Measurements from ENCODE around the gene KRTAP9-7.
"Not testable (repeated sequence)": the region's sequence is repeated elsewhere in the genome, so short reads cannot be mapped to it uniquely, and the experiment has no call there.

Gene KRTAP9-7

DNA sequence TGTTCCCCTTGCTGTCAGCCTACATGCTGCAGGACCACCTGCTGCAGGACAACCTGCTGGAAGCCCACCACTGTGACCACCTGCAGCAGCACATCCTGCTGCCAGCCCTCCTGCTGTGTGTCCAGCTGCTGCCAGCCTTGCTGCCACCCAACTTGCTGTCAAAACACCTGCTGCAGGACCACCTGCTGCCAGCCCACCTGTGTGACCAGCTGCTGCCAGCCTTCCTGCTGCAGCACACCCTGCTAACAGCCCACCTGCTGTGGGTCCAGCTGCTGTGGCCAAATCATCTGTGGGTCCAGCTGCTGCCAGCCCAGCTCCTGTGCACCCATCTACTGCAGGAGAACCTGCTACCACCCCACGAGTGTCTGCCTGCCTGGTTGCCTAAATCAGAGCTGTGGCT is 4.2 kb upstream of the KRTAP9-7 start:
- DNase-seq (ENCODE audit: low read depth in 3 of 3, low spot score in 1 of 3), result not testable (repeated sequence)

DNA sequence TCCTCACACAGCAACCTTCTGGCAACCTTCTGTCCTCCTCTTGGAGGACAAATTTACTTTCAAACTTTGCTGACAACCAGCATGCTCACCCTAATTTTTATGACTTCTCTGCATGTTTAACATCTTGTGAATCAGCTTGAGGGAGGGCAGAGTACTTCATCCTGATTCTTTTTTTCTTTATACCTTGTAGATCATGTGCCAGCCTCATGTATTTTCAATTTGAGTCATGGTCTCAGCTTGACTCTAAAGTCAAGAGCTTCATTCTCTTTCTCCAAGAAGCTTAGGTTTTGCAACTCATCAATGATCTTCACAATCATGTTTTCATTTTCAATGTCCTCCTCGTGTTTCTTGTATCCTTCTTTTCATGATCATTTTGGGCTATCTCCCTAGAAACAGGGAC is 3.6 kb upstream of the KRTAP9-7 start:
- no peak for DNase-seq (ENCODE audit: low read depth in 3 of 3, low spot score in 1 of 3)

DNA sequence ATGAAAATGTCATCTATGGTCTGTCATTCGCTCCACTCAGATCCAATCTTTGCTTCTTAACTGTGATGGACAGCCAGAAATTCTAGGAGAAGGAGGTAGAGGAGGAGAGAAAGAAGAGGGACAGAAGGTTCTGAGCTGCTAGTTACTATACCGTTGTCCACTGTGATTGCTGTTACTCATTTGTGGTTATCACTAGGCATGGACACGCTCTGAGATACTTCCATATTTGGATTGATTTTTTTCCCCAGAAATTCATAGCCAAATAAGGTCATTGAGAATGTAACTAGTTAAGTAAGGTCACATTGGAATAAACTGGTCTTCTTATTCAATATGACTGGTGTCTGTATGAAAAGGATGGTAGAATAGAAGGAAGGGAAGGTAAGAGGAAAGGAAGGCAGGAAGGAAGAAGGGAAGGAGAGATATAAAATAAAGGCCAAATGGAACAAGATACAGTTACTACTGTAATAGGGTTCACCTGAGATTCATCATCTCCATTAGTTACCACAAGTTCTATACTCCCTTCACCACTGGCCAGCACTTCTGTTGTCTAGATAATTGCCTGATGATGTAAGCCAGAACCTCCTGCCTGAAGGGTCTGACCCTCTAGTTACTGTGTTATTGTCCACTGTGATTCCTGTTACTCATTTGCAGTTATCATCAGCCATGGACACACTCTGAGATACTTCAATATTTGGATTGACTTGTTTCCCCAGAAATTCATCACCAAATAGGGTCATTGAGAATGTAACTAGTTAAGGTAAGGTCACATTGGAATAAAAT is 2.9 kb downstream of the KRTAP9-7 start:
- DNase-seq (ENCODE audit: low read depth in 3 of 3, low spot score in 1 of 3), result no peak

DNA sequence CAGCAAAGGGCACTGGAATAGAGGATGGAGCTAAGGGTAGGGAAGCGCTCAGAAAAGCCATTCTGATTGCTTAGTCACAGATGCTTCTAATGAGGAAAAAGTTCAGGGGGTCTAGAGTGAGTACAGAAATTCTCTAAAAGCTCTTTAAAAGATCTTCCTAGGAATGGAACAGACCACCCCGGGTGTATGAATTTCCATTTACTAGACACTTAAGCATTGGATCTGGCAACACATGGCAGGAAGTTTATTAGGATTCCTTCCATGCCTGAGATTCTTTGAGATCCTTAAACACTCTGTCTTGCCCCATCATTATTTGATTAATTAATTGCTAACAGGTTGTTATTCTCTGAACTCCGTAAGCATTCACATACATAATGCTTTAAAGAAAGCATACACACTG is 8.5 kb downstream of the KRTAP9-7 start:
- DNase-seq (ENCODE audit: low read depth in 3 of 3, low spot score in 1 of 3), result no peak

DNA sequence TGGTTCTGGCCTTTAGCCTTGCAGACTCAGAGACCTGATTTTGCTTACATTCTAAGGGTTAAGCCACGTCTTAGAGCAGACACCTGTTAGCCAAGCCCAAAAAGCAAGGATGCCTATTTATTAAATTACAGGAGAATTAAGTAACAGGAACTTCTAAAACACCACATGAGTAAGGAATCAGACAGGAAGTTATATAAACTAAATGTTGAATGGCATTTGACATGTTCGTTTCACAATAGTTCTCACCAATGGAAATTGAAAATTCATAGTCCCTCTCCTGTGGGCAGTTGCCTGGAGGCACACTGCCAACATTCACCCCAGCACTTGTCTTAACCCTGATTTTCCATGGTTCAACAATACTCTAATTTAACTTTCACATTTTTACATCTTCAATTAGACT is 9.0 kb downstream of the KRTAP9-7 start:
- no peak for DNase-seq (ENCODE audit: low read depth in 3 of 3, low spot score in 1 of 3)

DNA sequence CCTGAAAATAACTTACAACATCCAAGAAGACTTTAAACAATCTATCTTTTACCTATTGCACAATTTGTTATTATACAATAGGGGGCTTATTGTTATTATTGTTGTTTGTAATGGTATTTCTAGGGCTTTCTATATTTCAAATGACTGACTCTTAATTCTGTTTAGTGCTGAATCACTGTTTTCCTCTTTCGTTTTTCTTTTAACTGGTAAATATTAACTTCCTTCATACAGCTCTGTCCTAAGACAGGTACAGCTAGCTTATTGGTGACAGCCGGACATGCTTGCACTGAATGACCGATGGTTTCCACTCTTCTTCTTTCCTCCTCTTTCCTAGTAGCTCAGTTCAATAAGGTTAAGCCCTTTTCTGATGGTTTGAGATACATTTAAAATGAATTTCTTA is 11.6 kb downstream of the KRTAP9-7 start:
- no peak for DNase-seq (ENCODE audit: low read depth in 3 of 3, low spot score in 1 of 3)

DNA sequence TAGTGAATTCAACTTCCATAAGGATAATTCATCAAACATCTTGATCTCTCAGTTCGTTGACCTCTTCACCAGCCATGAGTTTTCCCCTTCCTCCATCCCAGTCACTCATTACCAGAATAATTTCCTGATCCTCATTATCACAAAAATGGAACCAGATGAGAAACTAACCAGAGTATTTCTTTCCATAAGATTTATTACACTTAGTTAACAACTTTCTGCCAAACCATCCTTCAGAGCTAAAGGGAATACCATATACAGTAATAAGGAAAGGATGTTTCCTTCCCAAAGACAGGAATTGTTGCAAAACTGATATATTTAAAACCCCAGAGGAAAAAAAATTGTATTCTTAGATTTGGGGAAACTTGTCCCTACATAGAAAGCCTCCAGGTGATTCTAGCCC is 18.5 kb downstream of the KRTAP9-7 start:
- no peak for DNase-seq (ENCODE audit: low read depth in 3 of 3, low spot score in 1 of 3)

DNA sequence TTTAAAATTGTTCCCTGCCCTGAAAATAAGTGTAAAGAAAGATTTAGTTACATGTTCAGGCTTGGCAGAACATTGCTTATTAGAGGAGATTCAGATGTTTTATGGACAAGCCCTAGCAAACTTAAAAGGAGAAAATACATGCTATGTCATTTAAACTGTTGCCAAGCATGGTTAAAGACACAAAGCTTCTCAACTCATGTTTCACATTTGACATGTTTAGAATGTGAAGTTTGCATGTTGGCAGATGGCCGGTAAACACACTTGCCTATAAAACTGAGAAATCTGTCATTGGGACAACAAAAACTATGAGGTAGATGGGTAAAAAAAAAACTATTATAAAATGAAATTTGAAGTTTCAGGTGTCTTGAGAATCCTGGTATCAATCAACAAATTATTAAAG is 21.3 kb downstream of the KRTAP9-7 start:
- DNase-seq (ENCODE audit: low read depth in 3 of 3, low spot score in 1 of 3), result no peak

DNA sequence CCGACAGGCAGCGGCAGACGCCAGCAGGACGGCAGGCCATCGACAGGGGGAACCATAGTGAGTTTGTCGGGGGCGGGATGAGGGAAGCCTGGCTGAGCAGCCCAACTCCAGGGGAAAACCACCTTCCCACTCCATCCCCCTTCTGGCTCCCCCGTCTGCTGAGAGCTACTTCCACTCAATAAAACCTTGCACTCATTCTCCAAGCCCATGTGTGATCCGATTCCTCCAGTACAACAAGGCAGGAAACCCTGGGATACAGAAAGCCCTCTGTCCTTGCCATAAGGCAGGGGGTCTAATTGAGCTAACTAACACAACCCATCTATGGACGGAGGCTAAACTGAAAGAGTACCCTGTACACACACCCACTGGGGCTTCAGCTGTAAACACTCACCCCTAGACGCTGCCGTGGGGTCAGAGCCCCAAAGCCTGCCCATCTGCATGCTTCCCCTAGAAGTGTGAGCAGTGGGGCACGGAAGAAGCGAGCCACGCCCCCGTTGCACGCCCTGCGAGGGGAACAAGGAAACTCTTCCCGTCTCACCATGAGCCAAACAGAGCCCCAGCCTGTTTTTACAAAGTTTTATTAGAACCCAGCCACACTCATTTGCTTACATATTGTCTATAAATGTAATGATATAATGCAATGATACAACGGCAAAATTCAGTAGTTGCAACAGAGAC is 23.1 kb downstream of the KRTAP9-7 start:
- DNase-seq (ENCODE audit: low read depth in 3 of 3, low spot score in 1 of 3), result no peak

DNA sequence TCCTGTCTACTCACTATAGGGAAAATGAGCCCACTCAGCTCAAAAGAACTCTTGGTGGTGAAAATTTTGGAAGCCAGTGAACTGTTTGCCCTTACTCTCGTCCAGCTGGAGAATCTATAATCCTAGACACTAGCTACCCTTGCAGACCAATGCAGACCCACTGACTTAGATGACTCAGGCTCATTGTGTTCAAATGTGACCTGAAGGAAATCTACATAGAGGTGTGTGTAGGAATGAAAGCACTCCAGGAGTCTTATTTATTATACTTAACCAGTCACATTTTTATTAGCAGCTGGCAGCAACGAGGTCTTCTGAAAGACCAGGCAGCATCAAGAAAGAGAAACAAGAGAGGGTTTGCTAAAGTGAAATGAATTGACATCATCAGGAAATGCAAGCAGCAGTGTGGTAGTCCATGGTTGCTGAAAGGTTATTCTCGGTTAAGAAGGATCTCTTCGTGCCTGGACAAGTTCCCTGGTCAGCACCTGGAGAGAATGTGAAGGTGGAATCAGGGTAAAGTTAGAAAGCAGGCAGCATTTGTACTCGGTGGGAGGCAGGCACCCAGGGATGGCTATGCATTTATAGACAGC is 25.8 kb downstream of the KRTAP9-7 start:
- DNase-seq (ENCODE audit: low read depth in 3 of 3, low spot score in 1 of 3), result no peak

DNA sequence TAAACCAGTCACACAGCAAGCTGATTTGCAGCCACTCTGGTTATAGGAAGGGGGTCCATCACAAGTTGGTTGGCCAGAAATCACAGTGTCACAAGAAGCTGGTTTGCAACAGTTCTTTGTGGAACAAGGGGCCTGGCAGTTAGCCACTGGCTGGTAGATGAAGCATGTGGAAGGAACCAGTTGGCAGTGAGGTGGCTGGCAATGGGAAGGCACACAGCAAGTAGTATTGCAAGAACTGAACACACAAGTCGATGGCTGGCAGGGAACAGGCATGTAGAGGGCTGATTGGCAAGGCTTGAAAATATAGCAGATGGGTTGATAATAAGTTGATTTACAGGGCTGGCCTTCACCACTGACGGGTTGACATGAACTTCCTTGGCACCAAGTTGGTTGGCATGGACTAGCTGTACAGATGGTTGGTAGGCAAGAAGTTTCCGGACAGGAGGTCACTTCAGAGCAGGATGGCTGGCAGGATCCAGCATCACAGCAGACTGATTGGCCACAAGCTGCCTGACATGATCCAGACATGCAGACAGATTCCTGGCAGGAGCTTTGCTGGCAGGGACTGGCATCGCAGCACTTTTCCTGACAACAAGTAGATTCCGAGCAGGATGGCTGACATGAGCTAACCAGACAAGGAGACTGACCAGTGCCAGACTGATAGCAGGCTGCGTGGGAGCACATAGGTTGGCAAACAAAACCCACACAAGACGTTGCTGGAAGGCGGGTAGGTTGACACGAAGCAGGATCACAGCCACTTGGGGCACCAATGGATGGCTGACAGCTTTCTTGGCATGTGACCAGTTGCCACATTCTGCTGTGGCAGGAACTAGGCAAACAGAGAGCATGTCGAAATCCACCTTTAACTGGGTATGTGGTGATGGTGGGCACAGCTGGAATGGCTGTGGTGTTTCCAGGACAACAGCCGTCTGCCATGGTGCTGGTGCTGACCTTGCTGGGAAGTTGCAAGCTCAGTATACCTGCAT is 26.7 kb downstream of the KRTAP9-7 start, which contains the start of gene KRTAP29-1:
KRTAP29-1 (minus strand) TSS at position 936 of the 986 bp plus-strand sequence; CDS start at position 936, 0 bp downstream.
- no peak for DNase-seq (ENCODE audit: low read depth in 3 of 3, low spot score in 1 of 3)

DNA sequence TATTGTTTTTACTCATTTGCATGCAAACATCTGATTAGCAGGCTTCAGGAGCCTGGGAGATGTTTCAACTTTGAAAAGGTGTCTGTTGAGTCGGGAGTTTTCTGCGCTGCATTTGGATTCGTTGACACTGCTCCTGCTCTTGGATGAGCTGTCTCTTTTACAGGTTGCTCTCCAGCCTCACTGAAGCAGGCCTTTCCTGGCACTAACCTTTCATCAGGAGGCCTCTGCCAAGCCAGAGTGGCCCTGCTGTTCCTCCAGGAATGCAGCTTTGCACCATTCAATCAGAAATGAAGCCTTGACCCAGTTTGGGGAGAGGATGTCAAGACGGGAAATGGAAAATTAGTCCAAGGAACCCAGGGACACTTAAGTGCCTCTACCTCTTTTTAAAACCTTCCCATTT is 27.5 kb downstream of the KRTAP9-7 start:
- DNase-seq (ENCODE audit: low read depth in 3 of 3, low spot score in 1 of 3), result no peak

DNA sequence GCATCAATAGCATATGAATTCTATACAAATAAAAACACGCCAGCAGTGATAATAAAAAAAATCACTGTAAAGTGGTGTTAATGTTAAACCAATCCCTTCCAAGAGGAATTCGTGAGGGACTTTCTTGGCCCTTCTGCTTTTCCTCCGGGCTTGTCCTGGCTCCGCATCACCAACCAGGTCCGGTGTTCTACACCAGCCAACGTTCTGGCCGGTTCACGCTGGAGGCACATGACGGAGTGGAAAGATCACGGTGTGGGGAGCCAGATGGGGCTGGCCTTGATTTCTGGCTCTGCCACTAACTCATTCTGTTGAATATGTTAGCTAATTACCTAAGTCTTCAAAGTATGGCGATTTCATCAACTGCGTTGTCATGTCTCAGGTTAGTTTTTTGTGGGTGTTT is 28.6 kb downstream of the KRTAP9-7 start:
- DNase-seq (ENCODE audit: low read depth in 3 of 3, low spot score in 1 of 3), result no peak

DNA sequence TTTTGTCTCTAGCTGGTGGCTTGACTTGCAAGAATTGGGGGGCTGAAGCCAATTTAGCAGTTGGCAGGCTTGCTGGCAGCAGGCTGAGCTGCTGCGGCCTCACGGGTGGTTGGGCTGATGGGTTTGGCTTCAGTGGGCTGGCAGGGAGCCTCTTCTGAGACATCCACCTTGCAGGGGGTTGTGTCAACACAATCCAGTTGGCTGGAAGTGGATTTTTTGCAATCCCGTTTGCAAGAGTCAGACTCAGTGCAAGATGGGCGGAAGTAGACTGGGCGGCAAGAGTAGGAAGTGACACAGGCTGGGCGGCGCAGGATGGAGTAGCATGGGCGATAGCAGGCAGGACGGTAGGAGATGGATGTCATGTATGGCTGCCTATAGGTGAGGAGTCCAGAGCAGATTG is 32.1 kb downstream of the KRTAP9-7 start:
- DNase-seq (ENCODE audit: low read depth in 3 of 3, low spot score in 1 of 3), result no peak

DNA sequence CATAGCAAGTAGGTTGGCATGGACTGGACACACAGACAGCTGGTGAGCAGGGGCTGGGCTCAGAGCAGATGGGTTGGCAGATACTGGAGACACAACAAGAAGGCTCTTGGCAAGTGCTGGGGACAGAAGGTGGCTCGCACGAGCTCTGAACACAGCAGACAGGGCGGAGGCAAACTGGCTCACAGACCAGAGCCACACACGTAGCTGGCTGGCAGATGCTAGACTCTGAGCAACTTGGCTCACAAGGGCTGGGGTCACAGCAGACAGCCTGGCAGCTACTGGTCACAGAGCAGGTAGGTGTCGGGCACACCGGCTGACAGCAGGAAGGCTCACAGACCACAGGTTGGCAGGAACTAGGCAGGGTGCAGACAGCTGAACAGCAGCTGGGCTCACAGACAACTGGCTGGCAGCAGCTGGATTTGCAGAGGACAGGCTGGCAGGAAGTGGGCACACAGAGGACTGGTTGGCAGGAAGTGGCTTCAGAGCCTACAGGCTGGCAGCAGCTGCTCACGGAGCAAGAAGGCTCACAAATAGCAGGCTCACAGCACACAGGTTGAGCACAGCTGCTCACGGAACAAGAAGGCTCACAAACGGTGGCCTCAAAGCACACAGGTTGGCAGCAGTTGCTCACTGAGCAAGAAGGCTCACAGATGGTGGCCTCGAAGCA is 32.9 kb downstream of the KRTAP9-7 start:
- peak; percentile 8 to 77 (median 63) for DNase-seq (ENCODE audit: low read depth in 3 of 3, low spot score in 1 of 3)

DNA sequence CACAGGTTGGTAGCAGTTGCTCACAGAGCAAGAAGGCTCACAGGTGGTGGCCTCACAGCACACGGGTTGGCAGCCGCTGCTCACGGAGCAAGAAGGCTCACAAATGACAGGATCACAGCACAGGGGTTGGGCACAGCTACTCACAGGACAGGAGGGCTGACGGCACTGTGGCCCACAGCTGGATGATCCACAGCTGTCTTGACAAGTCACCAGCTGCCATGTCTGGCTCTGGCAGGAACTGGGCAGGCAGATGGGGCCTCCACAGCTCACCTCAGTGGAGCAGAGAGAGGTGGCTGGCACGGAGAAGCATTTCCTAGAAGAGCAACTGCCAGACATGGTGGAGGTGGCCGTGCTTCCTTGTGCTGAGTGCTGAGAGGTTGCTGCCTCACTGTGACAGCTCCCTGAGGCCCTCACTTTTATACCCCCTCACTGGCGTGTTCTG is 33.4 kb downstream of the KRTAP9-7 start, which contains the start of gene KRTAP16-1:
KRTAP16-1 (minus strand) TSS at position 392 of the 442 bp plus-strand sequence; CDS start at position 336, 56 bp downstream.
- DNase-seq (ENCODE audit: low read depth in 3 of 3, low spot score in 1 of 3), result peak in 2 of 3 donors; percentile 14 to 18

DNA sequence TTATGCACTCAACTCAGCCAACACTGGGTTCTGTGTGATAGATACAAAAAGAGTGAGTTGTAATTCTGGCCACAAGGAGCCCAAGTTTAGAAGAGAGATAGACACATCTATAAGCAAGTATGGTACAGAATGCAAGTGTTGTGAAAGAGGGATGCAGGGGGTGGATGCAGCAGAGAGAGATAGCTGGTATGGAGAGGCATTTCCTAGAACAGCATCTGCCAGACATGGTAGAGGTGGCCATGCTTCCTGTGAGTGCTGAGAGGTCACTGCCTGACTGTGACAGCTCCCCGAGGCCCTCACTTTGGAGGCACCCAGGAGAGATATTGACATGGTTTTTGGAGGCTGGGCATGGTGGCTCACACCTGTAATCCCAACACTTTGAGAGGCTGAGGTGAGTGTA is 35.6 kb downstream of the KRTAP9-7 start:
- DNase-seq (ENCODE audit: low read depth in 3 of 3, low spot score in 1 of 3), result no peak

DNA sequence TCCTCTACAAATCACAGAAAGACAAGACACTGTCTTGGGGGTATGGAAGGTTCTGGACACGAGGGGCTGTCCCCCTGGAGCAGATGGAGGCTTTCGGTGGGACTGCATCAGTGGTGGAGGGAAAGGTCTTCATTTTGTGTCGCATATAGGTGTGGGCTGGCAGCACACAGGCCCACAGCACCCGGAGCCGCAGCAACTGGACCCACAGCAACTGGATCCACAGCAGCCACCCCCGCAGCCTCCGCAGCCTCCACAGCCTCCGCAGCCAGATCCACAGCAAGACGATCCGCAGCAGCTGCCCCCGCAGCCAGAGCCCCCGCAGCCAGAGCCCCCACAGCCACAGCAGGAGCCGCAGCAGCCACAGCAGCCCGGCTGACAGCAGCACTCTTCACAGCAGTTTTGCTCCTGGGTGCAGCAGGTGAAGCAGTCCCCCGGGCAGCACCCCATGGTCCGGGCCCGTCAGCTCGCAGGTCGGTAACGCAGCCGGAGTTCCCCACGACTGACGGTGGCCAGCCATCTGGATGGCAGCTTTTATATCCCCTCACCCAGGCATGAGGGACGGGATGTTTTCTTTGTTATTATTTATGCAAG is 39.8 kb downstream of the KRTAP9-7 start, which contains the start of gene KRTAP17-1:
KRTAP17-1 (minus strand) TSS at position 507 of the 591 bp plus-strand sequence; CDS start at position 447, 60 bp downstream.
- DNase-seq (ENCODE audit: low read depth in 3 of 3, low spot score in 1 of 3), result no peak

DNA sequence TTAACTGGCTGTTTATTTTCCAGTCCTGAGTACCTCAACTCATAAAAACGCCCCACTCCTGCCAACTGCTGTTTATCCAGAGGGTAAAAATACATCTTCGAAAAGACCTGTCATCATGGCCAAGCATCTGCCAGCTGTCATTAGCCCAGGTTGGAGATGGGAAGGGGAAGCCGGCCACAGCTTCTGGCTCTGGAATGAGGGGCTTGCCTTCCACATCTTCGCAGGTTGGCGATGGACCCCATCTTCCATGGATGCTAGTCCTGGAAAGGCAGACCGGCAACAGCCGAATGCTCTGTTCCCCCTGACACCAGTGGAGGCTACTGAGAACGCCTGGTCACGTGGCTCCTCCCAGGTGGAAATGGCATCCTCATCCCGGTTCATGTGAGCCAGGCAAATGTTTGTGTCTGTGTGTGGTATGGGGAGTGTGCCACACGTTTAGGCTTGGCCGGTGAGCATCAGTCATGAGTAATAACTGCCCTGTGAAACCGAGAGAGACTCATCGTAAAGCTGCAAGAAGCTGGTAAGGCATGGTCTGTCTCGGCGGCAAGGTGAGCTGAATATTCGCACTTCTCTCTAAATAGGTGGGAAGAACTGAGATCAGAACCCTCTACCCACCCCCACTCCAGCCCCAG is 40.4 kb downstream of the KRTAP9-7 start:
- DNase-seq (ENCODE audit: low read depth in 3 of 3, low spot score in 1 of 3), result no peak
